PFSK-1 (cell line): ENCODE results near the gene GFPT1.

Source experiments
- FOXP2 ChIP-seq: optimal IDR thresholded peaks from 2 replicates; pipeline ENCODE3; 2011; ENCODE audit warnings: borderline replicate concordance, control low read depth, inconsistent platforms; ENCODE audit not compliant: insufficient read depth; ENCODE audit errors: extremely low read length, extremely low read depth
- POLR2AphosphoS5 ChIP-seq: IDR thresholded peaks from 2 replicates; pipeline ENCODE4 v1.6.1; 2012; ENCODE audit warnings: low read depth, mild to moderate bottlenecking, control low read depth, low read length, moderate library complexity
- SIN3A ChIP-seq: IDR thresholded peaks from 2 replicates; pipeline ENCODE4 v1.6.1; 2012; ENCODE audit warnings: mild to moderate bottlenecking, low read length, moderate library complexity, borderline replicate concordance; ENCODE audit not compliant: insufficient read depth
- TAF1 ChIP-seq: IDR thresholded peaks from 2 replicates; pipeline ENCODE4 v1.6.1; 2012; ENCODE audit warnings: low read length, control low read depth, borderline replicate concordance; ENCODE audit not compliant: insufficient read depth
- TF ChIP-seq, protein P1 (sequence below), 2 experiments: IDR thresholded peaks; 2 replicates each; pipeline versions ENCODE4 v1.6.1 to v1.8.0; 2011 to 2012; ENCODE audit warnings: low read depth in 2 of 2, low read length in 2 of 2, control low read depth in 1 of 2, inconsistent platforms in 1 of 2, mild to moderate bottlenecking in 1 of 2, moderate library complexity in 1 of 2; ENCODE audit not compliant: insufficient read depth in 1 of 2

Gene GFPT1

DNA sequence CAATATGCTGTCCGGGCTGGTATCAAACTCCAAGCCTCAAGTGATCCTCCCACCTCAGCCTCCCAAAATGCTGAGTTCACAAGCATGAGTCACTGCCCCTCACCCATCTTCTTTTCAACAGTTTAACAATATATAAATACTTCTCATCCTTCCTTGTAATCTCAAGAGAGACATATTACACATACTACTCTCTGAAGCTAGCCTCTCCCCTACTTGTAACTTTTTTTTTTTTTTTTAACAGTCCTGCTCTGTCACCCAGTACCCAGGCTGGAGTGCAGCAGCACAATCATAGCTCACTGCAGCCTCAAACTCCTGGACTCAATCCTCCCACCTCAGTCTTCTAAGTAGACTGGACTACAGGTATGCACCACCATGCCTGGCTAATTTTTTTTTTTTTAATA lies 5.7 kb downstream of the GFPT1 start:
- TF ChIP-seq SIN3A (no peak), TAF1 (no peak), POLR2AphosphoS5 (no peak), FOXP2 (no peak)
- TF ChIP-seq, protein P1, sequence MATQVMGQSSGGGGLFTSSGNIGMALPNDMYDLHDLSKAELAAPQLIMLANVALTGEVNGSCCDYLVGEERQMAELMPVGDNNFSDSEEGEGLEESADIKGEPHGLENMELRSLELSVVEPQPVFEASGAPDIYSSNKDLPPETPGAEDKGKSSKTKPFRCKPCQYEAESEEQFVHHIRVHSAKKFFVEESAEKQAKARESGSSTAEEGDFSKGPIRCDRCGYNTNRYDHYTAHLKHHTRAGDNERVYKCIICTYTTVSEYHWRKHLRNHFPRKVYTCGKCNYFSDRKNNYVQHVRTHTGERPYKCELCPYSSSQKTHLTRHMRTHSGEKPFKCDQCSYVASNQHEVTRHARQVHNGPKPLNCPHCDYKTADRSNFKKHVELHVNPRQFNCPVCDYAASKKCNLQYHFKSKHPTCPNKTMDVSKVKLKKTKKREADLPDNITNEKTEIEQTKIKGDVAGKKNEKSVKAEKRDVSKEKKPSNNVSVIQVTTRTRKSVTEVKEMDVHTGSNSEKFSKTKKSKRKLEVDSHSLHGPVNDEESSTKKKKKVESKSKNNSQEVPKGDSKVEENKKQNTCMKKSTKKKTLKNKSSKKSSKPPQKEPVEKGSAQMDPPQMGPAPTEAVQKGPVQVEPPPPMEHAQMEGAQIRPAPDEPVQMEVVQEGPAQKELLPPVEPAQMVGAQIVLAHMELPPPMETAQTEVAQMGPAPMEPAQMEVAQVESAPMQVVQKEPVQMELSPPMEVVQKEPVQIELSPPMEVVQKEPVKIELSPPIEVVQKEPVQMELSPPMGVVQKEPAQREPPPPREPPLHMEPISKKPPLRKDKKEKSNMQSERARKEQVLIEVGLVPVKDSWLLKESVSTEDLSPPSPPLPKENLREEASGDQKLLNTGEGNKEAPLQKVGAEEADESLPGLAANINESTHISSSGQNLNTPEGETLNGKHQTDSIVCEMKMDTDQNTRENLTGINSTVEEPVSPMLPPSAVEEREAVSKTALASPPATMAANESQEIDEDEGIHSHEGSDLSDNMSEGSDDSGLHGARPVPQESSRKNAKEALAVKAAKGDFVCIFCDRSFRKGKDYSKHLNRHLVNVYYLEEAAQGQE (IDR thresholded peaks at IDR 0.05; ENCODE audit: insufficient read depth in 1 of 2, low read depth in 2 of 2, low read length in 2 of 2), result no peak

DNA sequence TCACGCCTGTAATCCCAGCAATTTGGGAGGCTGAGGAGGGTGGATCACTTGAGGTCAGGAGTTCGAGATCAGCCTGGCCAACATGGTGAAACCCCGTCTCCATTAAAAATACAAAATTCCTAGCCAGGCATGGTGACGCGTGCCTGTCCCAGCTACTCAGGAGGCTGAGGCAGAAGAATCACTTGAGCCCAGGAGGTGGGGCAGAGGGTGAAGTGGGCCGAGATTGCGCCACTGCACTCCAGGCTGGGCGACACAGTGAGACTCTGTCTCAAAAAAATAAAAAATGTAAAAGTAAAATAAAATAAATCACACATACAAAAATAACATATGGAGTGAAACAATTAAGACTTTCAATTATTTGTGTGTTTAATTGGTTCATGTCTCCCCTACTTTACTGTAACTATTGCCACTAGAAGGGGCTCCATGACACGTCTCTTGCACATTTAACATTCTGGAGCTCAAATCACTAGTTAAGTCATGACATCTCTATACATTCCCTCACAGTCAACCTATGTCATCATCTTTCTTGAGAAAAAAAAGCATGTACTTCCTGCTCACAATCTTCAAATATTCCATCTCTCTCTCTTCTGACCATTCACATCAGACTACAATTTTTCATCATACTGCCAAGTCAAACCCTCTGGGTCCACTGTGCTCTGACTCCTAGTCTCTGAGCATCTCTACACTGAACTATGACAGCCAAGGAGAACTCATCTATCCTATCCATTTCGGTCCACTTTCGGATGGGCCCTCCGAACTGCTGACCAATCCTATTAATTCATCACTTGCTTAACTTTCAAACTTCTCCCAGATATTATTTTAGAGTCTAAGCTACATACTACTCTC lies 6.7 kb downstream of the GFPT1 start:
- no peak for TF ChIP-seq SIN3A
- no peak for TF ChIP-seq TAF1
- no peak for TF ChIP-seq FOXP2
- TF ChIP-seq, protein P1 (IDR thresholded peaks at IDR 0.05; ENCODE audit: insufficient read depth in 1 of 2, low read depth in 2 of 2, low read length in 2 of 2), result no peak
- TF ChIP-seq POLR2AphosphoS5, result no peak

DNA sequence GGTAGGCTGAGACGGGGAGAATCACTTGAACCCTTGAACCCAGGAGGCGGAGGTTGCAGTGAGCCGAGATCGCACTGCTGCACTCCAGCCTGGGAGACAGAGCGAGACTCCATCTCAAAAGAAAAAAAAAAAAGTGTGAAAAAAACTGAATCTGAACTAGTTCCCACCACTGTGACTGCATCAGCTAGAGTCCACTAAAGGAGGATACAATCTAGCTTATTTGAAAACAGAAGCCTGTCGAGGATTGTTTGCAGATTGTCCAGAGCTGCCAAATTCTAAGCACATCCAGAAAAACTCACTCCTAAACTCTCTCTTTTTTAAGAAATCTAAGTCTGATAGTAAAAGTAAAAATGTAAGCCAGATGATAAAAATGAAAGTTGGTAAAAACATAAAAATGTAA lies 10.6 kb downstream of the GFPT1 start:
- TF ChIP-seq, protein P1 (IDR thresholded peaks at IDR 0.05; ENCODE audit: insufficient read depth in 1 of 2, low read depth in 2 of 2, low read length in 2 of 2), result no peak
- TF ChIP-seq TAF1 (no peak), POLR2AphosphoS5 (no peak), FOXP2 (no peak), SIN3A (no peak)

DNA sequence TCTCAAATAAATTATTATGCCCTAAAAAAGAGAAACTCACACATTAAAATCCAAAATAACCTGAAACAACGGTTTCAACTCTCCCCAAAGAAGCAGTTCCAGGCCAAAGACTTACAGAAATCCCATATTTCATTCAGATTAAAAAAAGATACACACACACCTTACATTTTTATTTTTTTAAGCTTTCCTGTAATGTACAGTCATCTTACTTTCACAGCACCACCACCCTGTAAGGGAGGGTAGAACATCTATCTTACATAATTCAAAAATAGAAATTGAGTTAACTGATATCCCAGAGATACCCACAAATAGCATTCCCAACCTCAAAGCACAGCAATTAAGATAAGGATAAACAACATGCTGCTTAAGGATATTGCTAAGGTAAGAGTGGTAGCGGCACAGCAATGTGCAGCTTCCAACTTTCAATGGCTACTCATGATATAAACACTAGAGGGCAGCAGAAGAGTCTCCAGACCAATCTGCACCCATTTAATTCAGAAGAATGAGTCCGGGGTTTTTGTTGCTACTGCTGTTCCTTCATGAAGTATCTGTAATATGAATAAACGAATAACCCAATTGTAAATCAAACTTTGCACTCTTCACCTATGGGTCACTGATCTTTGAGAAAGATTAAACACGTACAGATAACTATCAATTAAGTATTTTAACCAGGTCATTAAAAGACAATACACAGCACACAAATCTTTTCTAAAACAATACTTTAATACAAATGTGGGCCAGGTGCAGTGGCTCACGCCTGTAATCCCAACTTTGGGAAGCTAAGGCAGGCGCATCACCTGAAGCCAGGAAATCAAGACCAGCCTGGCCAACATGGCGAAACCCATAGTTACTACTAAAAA lies 11.3 kb downstream of the GFPT1 start:
- TF ChIP-seq, protein P1 (IDR thresholded peaks at IDR 0.05; ENCODE audit: insufficient read depth in 1 of 2, low read depth in 2 of 2, low read length in 2 of 2), result no peak
- TF ChIP-seq SIN3A (no peak), POLR2AphosphoS5 (no peak), FOXP2 (no peak), TAF1 (no peak)
